Peyer's patch (tissue), 4 donors: Measurements from ENCODE around the gene NDRG2. TPM values are rescaled to one million over a fixed set of nuclear protein-coding genes. Genes with fewer than 3 reads are reported as not detected.

Source experiments
- DNase-seq, 3 donors: peaks; one replicate each; pipeline ENCODE4 v3.0.0-alpha.2; 2017 to 2019
- H3K27ac ChIP-seq, 4 donors: fragments of 200-600 bp; sonication (generic); one replicate each; pipeline ENCODE4 v1.5.1; 2016 to 2019
- H3K27me3 ChIP-seq, 2 donors: fragments of 200-600 bp; sonication (generic); one replicate each; pipeline ENCODE4 v1.5.1; 2019
- H3K36me3 ChIP-seq, 3 donors: fragments of 200-600 bp; sonication (generic); one replicate each; pipeline ENCODE4 v1.5.1; 2016 to 2019
- H3K4me1 ChIP-seq, 4 donors: fragments of 200-600 bp; sonication (generic); one replicate each; pipeline ENCODE4 v1.5.1; 2016 to 2019
- H3K4me3 ChIP-seq, 4 donors: fragments of 200-600 bp; sonication (generic); 1 replicate in 3 of 4; 2 replicates in 1 of 4; pipeline ENCODE4 v1.5.1; 2016 to 2019; ENCODE audit warnings: mild to moderate bottlenecking in 1 of 4
- H3K9me3 ChIP-seq, 4 donors: fragments of 200-600 bp; sonication (generic); one replicate each; pipeline ENCODE4 v1.5.1; 2016 to 2019; ENCODE audit warnings: mild to moderate bottlenecking in 1 of 4
- POLR2A ChIP-seq, 2 donors: fragments of 450-650 bp; IDR thresholded peaks; one replicate each; pipeline ENCODE4 v1.5.1; 2017; ENCODE audit warnings: antibody characterized with exemption in 2 of 2, mild to moderate bottlenecking in 2 of 2, moderate library complexity in 2 of 2
- total RNA-seq, 4 donors: library from RNA; depleted of rRNA; stranded (reverse); fragments of >200 nt; gene quantifications; one replicate each; pipeline ENCODE4 v1.1.0, GENCODE V29; 2016

The NDRG2 gene
- total RNA-seq, 4 donors from 2014 or later, result 85.6 to 137 (median 127) TPM

GRCh38 chr14:20969336-20969735 lies 55.5 kb downstream of the NDRG2 start:
- H3K9me3 ChIP-seq, result no peaks in the 10 kb centered on the region
- no peak overlapping the region for H3K27ac ChIP-seq
- H3K27me3 ChIP-seq, result no peaks in the 10 kb centered on the region
- peaks cover 0 to 4% (median 2%) of the 10 kb centered on the region in 4 donors for H3K4me1 ChIP-seq
- H3K36me3 ChIP-seq, result no peaks in the 10 kb centered on the region
- no peak for TF ChIP-seq POLR2A (IDR thresholded peaks at IDR 0.05)
- DNase-seq, result no peak
- no peak overlapping the region for H3K4me3 ChIP-seq

Other genes starting within 250 kb of the NDRG2 start
- 10 to 100 TPM in 1 of 4 donors, 1 to 10 TPM in 3; 3.7 to 21.5 (median 6.5) TPM for gene RNASE6, start 243.8 kb downstream of the NDRG2 start, total RNA-seq
- 100 to 1,000 TPM in 2 of 4 donors, 10 to 100 TPM in 2; 35.5 to 131 (median 90.6) TPM for gene RNASE1, start 222.2 kb downstream of the NDRG2 start, total RNA-seq
- not detected for gene RNASE3, start 133.7 kb downstream of the NDRG2 start, total RNA-seq
- not detected for gene RNASE2, start 69.6 kb downstream of the NDRG2 start, total RNA-seq
- gene METTL17, start 35.1 kb downstream of the NDRG2 start, total RNA-seq, result 100 to 1,000 TPM; 118 to 166 (median 124) TPM
- gene SLC39A2, start 25.8 kb downstream of the NDRG2 start, total RNA-seq, result 1 to 10 TPM in 2 of 4 donors, not detected in 2; 1.0 to 1.1 TPM
- not detected for gene TPPP2, start 5.2 kb upstream of the NDRG2 start, total RNA-seq
- not detected for gene RNASE13, start 9.7 kb upstream of the NDRG2 start, total RNA-seq
- not detected for gene RNASE7, start 17.3 kb upstream of the NDRG2 start, total RNA-seq
- gene RNASE8, start 32.8 kb upstream of the NDRG2 start, total RNA-seq, result not detected
- 10 to 100 TPM; 19.8 to 57.8 (median 34.6) TPM for gene ARHGEF40, start 45.2 kb upstream of the NDRG2 start, total RNA-seq
- gene ZNF219, start 73.6 kb upstream of the NDRG2 start, total RNA-seq, result 10 to 100 TPM; 41.3 to 68.8 (median 63.2) TPM
- gene TMEM253, start 76.0 kb upstream of the NDRG2 start, total RNA-seq, result 100 to 1,000 TPM in 3 of 4 donors, 1 to 10 TPM in 1; 9.1 to 140 (median 124) TPM
- not detected for gene OR5AU1, start 131.0 kb upstream of the NDRG2 start, total RNA-seq
- 100 to 1,000 TPM; 201 to 392 (median 259) TPM for gene HNRNPC, start 244.4 kb upstream of the NDRG2 start, total RNA-seq